NCI-H446 treated with DMSO at 0.1 percent for 48 hours (cell line): Measurements from ENCODE around the gene IL1A.

Source experiments
- DNase-seq: peaks from one replicate; lab custom pipeline; 2025; lab: John Stamatoyannopoulos, UW

Gene IL1A

DNA sequence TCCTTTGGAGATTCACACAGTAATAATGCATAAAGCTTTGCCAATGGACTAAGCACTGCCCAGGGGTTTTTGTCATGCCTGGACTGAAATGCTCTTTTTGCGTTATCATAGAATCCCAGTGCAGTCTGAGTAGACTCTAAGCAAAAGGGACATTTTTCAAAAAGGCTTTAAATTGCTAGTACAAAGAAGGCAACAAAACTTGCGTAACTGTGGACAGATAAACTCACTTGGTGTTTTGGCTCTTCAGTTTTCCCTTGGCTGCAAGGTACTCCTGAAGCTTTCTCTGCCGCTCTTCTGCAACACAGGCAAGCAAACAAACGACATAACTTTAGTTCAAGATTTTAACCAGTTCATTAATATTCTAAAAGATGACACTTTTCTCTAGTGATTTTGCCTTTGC lies 22.0 kb downstream of the IL1A start:
- no peak for DNase-seq

DNA sequence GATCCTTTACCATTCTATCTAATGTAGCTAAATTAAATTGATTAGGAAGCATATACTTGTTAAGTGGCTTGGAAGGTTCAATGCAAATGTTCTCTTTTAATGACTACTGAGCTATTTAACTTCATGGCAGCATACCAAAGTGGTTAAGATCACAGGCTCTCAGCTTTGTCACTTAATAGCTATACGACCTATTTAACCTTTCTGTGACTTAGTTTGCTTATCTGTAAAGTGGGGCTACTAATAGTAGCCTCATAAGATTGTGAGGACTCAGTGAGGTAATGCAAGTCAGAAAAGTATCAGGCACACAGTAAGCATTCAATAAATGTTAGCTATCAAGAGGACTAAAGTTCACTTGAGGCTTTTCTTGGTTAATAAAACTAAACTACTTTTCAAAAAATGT lies 24.1 kb downstream of the IL1A start:
- DNase-seq: no peak

DNA sequence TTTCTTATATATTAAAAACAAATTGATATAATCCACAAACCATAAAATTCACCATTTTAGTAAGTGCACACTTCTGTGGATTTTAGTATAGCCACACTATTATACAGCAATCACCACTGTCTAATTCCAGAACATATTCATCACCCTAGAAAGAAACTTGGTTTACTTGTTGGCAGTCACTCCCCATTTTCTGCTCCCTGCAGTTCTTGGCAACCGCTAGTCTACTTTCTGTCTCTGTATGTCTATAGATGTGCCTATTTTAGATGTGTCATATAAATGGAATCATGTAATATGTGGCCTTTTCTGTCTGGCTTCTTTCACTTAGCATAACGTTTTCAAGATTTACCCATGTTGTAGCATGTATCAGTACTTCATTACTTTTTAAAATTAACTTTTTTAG lies 25.6 kb downstream of the IL1A start:
- no peak for DNase-seq

DNA sequence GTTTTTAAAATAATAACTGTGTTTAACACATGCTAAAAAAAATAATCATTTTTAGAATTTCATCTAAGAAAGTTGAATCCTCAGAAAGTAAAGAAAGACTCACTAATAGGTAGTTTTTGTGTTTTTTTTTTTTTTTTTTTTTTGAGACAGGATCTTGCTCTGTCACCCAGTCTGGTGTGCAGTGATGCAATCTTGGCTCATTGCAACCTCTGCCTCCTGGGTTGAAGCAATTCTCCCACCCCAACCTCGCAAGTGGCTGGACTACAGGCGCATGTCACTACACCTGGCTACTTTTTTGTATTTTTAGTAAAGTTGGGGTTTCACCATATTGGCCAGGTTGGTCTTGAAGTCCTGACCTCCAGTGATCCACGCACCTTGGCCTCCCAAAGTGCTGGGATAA lies 27.0 kb downstream of the IL1A start:
- no peak for DNase-seq

DNA sequence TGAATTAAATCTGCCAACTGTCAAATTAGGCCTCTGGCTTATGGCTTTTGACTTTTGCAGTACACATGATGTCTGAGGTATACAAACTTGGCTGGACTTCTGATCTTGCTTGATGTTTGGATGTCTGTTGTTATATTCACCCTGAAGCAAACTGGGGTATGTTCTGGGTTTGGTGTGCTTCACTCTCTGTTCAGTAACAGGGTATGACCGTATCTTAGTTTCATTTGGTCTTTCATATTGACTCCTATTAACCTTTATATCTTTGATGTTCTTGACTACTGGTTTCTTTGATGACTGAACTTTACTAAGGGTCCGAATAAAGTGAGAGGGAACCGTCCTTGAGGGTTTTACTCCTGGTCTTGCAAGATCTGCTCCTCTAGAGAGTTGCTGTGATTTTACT lies 28.1 kb downstream of the IL1A start:
- DNase-seq: no peak

DNA sequence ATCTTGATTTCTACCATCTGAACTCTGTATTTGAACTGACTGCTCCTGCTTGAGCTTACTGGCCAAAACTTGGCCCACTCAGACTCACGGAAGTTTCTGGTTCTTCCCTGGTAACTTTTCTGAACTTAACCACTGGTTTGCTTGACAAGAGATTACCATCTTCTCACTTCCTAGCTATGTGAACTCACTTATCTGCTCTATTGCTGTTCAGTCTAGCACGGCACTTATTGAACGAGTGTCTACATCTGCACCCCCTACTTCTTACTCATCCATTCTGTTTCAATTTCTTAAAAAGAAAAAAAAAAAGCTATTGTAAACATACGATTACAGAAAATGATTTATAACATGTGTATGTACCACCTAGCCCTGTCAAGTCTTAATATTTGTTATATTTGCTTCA lies 28.8 kb downstream of the IL1A start:
- DNase-seq: no peak

DNA sequence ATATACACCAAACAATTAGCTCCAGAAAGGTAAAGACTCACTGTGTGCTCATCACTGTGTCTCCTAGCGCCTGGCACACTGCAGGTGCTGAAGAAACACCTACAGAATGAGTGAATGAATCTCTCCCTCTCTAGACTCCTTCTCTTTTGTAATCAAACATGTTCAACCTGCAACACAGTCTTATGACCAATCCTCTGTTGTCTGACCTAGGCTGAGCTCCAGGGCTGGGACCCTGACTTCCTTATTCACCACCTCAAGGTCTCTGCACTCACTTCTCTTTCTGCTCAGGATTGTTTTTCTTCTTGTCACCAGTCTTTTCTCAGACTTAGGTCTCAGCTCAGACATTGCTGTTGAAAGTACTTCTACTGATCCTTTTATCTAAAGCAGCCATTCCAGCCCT lies 29.7 kb downstream of the IL1A start:
- no peak for DNase-seq

DNA sequence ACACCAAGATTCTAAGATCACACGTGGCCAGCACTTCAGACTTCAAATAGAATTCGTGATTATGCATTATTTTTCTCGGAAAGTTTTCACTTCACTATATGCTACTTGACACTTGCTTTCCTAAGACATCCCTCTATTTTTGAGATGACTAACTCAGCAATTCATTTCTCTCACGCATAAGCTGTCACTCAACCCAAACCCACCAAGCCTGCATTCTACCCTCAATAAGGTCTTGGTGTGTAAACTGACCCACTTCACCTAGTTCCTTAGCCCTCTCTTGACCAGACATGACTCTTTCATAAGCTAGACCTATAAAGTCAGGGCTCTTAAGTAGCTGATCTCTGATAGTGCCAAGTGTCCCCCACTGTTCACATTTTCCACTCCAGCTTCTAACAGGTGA lies 31.6 kb downstream of the IL1A start:
- DNase-seq: no peak

DNA sequence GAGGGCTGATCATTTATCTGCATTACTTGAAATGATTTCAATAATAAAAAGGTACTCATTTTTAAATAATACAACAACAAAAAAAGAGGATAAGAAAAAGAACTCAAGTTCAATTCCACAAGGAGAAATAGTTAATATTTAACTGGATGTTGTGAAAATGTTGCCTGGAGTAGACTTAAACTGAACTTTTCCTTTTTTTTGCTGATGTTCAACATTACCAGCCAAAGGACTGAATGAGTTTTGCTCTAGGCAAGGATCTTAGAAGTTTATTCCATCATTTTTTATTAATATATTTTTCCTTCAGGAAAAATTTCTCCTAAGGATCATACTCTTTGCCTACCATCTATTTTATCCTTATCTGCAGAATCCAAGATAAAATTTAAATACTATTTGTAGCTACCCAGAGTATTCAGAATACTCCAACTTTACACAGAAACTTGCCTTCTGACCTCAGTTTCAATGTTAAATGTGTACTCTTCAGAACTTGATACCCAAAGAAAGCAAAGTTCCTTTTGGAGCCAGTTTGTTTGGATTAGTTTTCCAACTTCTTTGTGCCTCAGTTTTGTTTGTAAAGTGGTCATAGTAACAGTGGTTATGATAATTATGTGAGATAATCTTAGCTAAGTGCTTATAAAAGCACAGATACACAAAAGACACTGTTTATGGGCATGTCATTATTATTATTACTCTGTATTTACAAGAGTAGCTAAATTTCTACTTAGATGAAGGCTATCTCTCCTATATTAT lies 32.7 kb downstream of the IL1A start:
- no peak for DNase-seq

DNA sequence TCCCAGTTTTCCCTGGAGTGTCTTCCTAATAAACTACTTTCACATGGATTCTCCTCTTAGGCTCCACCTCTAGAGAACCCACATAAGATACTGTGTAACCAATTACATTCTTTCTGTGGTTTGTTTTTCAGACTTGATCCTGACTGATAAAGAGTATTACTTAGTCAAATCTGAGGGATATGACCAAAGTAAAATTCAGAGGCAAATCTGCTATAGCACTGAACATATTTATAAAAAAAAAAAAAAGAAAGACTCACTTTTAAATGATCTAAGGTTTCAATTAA lies 33.8 kb downstream of the IL1A start:
- no peak for DNase-seq

DNA sequence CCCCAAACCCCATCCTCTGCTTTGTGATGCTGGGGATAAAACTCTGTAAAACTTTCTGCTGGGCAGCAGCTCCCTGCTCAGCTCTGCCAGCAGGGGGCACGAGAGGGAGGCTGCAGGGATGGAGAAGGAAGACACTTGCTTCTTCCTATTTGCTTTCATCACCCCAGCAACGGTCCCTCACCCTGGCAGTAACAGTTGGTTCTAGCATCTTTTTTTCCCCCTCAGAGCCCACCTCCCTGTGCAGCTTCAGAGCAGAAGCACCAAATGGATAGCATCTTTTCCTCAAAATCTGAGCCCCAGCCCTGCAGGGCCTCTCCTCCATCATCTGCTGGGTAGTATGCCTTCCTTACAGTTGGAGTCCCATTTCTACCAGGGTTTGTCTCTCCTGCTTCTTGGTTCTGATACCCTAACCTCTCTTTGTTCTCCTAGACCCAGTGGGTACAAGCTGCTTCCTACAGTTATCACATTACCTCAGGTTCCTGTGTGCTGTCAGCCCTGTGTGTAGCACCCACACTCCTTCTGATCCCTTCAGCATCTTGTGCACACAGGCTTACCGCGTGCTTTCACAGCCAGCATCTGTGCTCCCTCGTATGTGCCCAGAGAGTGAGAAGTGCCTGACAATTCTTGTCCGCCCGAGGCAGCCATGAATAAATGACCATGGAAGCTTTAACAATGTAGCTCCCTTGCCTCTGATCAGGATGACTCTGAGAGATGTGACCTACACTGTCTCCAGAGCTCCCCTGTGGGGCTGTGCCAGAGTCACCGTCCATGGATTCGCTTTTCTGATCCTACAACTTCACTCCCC lies 34.3 kb downstream of the IL1A start:
- no peak for DNase-seq

DNA sequence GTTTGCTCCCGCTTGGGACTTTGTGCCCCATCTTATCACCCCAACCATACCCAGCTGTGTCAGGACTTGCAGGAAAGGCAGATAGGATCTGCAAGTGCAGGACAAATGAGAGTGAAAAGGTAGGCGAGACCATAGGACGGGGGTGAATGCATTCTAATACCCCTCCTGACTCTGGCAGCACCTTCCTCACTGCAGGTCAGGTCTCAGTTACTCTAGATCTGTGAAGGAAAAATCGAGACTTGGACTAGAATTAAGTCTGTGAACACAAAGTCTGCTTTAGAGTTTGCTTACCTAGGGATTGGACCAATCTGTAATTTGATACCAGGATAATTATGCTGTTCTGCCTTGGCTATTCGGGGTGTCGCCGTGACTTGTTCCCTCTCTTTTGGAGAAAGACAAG lies 43.8 kb downstream of the IL1A start:
- no peak for DNase-seq

DNA sequence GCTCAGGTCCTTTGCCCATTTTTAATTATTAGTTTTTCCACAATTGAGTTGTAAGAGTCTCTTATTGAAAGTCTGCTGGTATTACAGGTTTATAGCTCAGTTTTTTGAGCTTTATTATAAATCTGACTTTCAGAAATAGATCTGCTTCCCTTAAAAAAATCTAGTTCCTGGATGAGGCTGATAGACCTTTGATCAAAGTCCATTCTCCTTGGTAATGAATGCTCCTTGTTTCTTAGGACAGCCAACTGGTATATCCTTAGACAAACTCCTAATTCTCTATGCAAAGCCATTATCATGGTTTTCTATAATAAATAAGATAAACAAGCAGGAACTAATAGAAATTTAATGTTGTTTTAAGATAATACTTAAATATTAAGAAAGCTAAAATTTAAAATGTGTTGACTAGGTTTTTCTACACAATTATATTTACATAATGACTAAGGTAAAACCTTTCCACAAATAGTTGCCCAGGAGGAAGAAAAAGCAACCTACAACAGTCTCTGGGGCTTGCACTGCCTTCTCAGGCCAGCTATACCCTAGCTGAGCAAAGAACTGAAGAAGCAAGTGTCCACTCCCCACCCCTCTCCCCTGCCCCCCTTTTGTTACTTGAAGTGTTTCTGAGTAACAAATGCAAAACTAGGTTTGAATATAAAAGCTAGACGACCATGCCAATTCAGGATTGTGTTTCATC lies 46.6 kb downstream of the IL1A start:
- DNase-seq: no peak

DNA sequence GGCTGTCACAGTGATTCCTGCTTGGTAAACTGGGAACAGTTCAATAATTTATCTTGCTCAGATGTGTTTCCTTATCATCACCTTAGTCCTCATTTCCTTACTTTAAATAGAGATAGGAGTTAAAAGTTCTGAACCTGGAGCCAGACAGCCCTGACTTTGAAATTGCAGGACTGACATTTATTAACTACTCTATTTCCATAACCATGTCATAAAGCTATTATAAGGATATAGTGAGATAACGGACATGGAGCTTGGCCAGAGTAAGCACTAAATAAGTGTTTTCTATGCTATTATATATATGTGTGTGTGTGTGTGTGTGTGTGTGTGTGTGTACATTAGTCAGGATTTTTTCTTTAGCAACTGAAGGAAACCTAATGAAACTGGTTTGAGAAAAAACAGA lies 50.4 kb downstream of the IL1A start:
- no peak for DNase-seq

DNA sequence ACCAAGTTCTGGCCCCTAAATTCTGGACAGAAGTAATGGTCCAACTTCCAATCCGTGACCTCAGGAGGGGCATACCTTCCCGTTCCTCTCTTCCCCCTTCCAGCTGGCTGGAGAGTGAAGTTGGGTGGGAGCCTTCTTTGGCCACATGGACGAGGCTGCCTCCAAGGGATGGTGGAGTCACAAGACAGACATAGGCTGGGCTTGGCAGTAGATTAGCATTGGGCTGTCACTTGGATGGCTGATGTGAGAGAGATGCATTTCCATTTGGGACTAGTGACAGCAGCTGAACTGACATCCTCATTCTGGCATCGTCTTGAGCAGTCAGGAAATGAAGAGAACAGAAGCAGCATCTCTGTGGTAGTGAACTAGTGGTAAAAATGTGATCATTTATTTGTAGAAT lies 50.8 kb downstream of the IL1A start:
- DNase-seq: no peak

DNA sequence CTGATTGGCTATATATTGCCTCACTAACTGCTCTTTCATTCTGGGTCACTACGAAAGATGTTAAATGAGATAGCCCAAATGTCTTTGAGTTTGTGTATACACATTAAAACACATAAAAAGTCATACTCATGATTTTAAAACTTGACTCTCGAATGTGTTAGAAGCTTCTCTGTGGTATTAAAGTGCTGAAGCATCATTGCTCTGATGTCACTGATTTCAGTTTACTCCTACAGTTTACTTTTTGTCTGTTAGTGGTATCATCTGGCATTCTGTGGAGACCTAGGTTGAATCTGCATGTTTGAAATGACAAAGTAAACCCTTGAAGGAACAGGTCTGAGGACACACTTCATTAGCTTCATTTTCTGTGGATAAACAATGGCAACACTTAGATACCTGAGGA lies 52.8 kb downstream of the IL1A start:
- no peak for DNase-seq

DNA sequence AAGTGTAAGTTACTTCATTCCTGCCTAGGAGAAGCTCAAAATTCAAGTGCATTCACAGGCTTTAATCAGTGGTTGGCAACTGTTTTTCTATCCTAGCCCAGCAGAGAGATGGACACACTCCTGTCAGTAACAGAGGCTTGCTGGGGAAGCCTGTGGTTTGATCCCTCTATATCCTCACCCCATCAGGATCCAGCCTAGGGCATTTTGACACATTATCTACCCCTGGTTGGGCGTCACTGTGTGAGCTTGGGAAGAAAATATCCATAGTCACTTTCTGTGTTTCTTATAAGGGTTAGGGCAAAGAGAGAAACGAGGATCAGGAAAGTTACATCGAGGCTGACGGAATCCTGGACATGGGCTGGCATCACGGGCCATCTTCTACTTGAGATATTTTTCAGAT lies 53.5 kb downstream of the IL1A start:
- DNase-seq: no peak

DNA sequence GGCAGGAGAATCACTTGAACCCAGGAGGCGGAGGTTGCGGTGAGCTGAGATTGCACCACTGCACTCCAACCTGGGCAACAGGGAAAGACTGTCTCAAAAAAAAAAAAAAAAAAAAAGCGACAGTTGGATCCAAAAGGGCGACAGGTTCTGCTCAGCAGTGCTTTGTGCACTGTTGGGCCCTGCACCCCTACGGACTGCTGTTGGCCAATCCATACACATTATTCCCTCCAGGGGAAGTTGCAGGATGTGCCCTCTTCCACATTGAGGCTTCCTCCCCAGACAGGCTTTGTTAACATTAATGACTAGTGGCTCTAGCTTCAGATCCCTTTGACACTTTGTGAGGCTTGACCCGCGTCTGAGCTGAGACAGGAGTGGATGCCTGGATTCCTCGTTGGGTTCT lies 54.1 kb downstream of the IL1A start:
- DNase-seq: no peak

DNA sequence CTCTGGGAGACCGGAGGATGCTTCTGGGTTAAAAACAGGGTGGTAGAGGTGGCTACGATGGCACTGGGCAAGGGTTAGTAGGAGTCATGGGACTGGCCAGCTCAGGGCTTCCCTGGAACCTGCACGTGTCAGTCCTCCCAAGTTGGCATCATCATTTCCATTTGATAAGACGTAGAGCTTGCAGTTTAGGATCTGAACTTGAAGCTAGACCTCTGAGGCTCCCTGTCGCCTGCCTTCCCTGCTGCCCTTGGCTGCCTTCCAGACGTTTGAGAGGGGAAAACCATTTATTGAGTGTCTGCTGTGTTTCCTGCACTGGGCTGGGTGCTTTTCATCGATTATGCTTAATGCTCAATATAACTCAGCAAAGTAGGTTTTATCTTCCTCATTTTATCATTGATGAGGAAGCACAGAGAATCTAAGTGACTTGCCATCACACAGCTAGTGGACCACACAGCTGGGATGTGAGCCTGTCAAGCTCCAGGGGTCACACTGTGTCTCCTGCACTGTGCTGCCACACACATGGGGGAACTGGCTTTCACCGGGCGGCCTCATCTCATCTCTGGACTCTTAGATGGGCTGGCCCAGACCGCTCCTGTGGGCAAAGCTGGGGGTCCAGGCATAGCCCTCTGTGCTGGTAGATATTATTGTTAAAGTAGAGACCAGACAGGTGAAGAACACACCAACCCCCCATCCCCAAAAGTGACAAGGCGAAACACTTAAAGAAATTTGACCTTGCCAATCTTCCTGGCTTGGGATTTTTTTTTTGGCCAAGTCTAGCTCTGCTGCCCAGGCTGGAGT lies 55.7 kb downstream of the IL1A start:
- DNase-seq: no peak

DNA sequence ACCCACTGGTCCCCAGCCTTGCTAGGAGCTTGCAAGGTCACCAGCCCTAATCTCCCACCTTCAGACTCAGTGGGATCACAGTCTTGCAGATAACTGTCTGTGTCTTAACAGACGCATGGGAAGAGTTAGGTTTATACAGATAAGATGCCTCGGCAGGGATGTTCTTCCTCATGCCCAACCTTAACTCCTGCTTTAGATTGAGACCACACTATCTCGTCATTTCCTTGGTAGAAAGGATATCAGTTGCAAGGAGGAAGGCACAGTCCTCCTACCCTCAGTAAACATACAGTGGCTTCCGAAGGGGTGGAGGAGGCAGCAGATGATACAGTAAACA lies 56.3 kb downstream of the IL1A start:
- no peak for DNase-seq

DNA sequence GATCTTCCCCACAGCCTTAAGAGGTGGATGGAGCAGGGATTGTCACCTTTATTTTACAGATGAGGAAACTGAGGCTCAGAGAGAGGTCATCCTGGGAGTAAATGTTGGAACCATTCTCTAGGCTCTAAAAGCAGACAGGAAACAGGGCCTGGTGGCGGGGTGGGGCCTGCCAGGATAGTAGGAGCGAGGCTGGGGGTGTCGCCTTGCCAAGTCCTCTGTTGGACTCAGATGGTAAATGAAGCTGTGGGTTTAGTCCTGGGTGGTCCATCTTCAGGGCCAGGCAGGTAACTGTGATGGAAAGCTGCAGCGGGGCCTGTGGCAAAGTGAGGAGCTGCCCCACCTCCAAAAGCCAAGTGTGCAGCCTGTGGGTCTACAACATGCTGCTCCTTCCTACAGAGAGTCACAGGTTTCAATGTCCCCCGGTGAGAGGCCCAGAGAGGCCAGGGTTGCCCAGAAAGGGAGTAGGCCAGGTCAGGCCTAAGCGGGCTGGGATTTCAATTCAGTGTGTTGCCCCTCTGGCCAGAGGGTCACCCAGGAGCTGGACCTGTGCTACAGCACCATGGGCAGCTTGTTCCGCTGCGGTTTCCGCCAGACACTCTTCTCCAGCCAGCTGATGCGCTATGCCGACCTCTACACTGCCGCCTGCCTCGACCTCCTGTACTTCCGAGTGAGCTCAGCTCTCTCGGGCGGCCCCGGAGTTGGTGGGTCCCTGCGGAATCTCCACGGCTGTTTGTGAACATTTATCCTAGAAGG lies 56.8 kb downstream of the IL1A start:
- no peak for DNase-seq
